Measurements from ENCODE around the gene APLP2. TPM values are rescaled to one million over a fixed set of nuclear protein-coding genes. Genes with fewer than 3 reads are reported as not detected.

APLP2 gene
- total RNA-seq, 1 donor, result 278 TPM

DNA sequence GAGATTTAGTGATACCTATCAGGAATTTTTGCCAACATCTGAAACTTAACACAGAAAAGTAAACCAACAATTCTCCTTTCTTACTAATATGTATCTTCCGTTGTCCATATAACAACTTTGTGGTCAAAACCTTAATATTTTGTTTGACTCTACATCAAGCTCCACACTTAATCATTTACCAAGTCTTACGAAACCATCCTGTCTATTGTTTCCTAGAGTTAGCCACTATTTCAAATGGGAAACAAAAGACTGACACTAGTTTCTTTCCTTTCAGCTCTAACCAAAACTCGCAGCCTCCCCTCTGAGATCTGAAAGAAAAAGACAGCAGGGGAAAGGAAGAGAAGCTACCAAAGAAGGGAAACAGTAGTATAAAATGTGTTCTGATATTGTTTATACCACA is 40.6 kb upstream of the APLP2 start:
- TF ChIP-seq, protein P1, sequence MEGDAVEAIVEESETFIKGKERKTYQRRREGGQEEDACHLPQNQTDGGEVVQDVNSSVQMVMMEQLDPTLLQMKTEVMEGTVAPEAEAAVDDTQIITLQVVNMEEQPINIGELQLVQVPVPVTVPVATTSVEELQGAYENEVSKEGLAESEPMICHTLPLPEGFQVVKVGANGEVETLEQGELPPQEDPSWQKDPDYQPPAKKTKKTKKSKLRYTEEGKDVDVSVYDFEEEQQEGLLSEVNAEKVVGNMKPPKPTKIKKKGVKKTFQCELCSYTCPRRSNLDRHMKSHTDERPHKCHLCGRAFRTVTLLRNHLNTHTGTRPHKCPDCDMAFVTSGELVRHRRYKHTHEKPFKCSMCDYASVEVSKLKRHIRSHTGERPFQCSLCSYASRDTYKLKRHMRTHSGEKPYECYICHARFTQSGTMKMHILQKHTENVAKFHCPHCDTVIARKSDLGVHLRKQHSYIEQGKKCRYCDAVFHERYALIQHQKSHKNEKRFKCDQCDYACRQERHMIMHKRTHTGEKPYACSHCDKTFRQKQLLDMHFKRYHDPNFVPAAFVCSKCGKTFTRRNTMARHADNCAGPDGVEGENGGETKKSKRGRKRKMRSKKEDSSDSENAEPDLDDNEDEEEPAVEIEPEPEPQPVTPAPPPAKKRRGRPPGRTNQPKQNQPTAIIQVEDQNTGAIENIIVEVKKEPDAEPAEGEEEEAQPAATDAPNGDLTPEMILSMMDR (IDR thresholded peaks at IDR 0.05; ENCODE audit: insufficient read depth, low read depth, low read length), result no peak
- DNase-seq (ENCODE audit: low read depth), result no peak
- no peak overlapping the region for H3K4me3 ChIP-seq (ENCODE audit: low read depth, low read length)

GRCh38 chr11:130031056-130031455 is 38.6 kb upstream of the APLP2 start:
- DNase-seq (ENCODE audit: low read depth), result no peak
- no peak overlapping the region for H3K4me3 ChIP-seq (ENCODE audit: low read depth, low read length)
- TF ChIP-seq, protein P1 (IDR thresholded peaks at IDR 0.05; ENCODE audit: insufficient read depth, low read depth, low read length), result no peak

DNA sequence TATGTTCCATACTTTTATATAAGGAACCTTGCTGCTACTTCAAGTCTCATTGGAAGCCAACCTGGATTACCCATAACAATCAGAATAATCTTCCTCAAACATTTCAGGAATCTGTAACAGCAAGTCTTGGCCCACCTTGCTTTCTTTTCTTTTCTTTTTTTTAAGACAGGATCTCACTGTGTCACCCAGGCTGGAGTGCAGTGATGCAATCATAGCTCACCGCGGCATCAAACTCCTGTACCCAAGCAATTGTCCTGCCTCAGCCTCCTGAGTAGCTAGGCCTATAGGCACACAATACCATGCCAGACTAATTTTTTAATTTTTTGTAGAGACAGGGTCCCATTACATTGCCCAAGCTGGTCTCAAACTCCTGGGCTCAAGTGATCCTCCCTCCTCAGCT is 37.7 kb upstream of the APLP2 start:
- DNase-seq (ENCODE audit: low read depth), result no peak
- H3K4me3 ChIP-seq (ENCODE audit: low read depth, low read length), result no peak overlapping the region
- TF ChIP-seq, protein P1 (IDR thresholded peaks at IDR 0.05; ENCODE audit: insufficient read depth, low read depth, low read length), result no peak

DNA sequence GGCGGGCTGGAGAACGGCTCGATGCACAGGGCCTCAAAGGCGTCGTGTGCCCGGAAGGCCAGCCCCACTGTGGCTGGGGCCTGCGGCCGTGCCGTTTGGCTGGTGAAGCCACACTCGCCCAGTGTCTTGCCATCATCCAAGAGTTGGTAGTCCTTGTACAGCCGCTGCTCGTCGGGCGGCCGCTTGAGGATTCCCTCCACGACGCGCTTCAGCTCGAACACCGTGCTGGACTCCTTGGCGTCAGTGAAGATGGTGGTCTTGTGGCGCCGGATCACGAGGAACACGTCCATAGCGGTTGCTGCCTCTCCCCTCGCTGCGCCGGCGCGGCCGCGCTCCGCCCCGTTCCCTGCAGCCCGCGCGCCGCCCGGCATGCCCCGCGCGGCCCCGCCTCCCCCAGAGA is 36.8 kb upstream of the APLP2 start:
- TF ChIP-seq, protein P1 (IDR thresholded peaks at IDR 0.05; ENCODE audit: insufficient read depth, low read depth, low read length), result no peak
- DNase-seq (ENCODE audit: low read depth), result no peak

DNA sequence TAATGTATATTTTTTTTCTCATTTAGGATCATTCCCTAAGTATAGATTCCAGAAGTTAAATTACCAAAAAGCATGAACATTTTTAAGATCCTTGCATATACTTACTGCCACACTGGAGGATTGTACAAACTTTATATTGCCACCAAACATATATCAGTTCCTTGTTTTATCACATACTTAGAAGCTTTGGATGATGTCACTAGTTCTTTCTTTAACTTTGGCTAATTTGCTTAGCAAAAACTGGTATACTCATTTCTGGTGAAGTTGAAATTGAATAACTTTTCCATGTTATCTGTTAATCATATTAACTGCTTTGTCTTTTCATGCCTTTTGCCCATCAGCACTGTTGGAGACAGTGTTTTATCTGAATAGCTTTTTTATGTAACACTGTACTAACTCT is 35.5 kb upstream of the APLP2 start:
- H3K4me3 ChIP-seq (ENCODE audit: low read depth, low read length), result no peak overlapping the region
- no peak for DNase-seq (ENCODE audit: low read depth)
- TF ChIP-seq, protein P1 (IDR thresholded peaks at IDR 0.05; ENCODE audit: insufficient read depth, low read depth, low read length), result no peak

More for the DNA sequence above, 36.8 kb upstream of the APLP2 start:
- H3K4me3 ChIP-seq (ENCODE audit: low read depth, low read length), result no peak overlapping the region

DNA sequence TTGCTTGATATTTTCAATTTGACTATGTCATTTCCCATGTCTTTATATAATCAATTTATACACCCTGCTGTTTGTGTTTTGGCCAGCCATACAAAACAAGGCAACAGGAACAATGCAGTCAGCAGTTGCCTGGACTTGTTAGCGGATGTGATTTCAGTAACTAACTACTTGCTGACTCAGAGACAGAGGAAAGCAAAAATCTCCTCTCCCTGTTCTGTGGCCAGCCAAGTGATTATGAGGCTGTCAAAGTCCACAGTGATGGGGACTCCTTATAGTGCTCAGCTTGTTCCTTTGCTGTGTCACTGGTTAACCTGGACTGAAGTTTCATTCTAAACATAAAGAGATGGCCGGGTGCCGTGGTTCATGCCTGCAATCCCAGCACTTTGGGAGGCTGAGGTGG is 32.6 kb upstream of the APLP2 start:
- TF ChIP-seq, protein P1 (IDR thresholded peaks at IDR 0.05; ENCODE audit: insufficient read depth, low read depth, low read length), result no peak
- no peak overlapping the region for H3K4me3 ChIP-seq (ENCODE audit: low read depth, low read length)
- DNase-seq (ENCODE audit: low read depth), result peak; percentile 55

DNA sequence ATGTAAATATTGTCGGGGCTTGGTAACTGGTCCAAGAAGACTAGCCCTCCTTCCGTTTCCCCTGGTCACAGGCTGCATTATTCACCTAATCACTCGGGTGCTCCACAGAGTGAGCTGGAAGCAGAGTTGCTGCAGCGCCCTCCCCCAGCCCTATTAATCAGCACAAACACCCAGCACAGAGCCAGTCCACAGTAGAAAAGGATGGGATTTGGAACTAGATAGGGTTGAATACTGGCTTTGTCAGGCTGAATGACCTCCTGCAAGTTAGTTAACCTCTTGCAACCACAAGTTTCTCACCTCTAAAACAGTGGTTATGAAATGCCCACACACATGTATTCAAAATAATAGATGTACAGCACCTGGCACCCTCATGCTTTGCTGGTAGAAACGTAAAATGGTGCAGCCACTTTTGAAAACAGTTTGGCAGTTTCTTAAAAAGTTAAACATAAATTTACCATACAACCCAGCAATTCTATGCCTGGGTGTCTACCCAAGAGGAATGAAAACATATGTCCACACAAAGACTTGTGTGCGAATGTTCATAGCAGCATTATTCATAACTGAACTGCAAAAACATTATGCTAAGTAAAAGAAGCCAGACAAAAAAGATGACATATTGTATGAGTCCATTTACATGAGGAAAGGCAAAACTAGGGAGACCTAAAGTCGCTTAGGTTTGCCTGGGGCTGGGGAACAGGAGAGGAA is 31.7 kb upstream of the APLP2 start:
- no peak for DNase-seq (ENCODE audit: low read depth)
- TF ChIP-seq, protein P1 (IDR thresholded peaks at IDR 0.05; ENCODE audit: insufficient read depth, low read depth, low read length), result no peak
- no peak overlapping the region for H3K4me3 ChIP-seq (ENCODE audit: low read depth, low read length)

Measured in fibroblast of villous mesenchyme (primary cell).